Right lobe of liver (tissue), 4 donors: Measurements from ENCODE around the gene CERS6.

Source experiments
- POLR2A ChIP-seq: fragments of 450-650 bp; IDR thresholded peaks from one replicate; pipeline ENCODE4 v1.6.1; 2017; ENCODE audit warnings: antibody characterized with exemption, mild to moderate bottlenecking
- TF ChIP-seq, protein P1 (sequence below), 4 donors: fragments of 200-600 bp in 3 of 4; fragments of 450-650 bp in 1 of 4; IDR thresholded peaks; one replicate each; pipeline versions ENCODE4 v1.5.1 to v1.8.0; 2016 to 2022; ENCODE audit warnings: antibody characterized with exemption in 4 of 4, mild to moderate bottlenecking in 2 of 4
- donor health status: DM: no; HTN: no; CAD: no.
- donor health status: DM: no; HTN: no; CAD: no.
- donor health status: DM: no; HTN: yes; CAD: no.

DNA sequence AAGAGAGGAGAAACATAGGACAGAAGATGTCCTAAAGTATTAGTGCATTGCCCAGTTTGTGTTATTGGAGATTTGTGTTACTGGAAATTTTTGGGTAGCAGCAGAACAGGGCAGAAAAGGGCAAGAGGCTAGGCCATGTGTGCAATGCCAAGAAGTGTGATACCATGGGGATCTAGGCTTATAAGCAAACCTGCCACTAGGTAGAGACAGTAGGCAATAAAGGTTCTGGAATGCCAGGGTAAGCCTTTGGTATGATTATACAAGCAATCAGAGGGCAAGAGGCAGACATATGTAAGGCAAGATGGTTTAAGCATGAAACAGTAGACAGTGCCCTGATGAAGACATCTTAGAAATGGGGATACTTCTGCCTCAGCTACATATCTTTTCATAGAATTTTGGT, 12.3 kb upstream of the CERS6 start:
- TF ChIP-seq, protein P1, sequence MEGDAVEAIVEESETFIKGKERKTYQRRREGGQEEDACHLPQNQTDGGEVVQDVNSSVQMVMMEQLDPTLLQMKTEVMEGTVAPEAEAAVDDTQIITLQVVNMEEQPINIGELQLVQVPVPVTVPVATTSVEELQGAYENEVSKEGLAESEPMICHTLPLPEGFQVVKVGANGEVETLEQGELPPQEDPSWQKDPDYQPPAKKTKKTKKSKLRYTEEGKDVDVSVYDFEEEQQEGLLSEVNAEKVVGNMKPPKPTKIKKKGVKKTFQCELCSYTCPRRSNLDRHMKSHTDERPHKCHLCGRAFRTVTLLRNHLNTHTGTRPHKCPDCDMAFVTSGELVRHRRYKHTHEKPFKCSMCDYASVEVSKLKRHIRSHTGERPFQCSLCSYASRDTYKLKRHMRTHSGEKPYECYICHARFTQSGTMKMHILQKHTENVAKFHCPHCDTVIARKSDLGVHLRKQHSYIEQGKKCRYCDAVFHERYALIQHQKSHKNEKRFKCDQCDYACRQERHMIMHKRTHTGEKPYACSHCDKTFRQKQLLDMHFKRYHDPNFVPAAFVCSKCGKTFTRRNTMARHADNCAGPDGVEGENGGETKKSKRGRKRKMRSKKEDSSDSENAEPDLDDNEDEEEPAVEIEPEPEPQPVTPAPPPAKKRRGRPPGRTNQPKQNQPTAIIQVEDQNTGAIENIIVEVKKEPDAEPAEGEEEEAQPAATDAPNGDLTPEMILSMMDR (IDR thresholded peaks at IDR 0.05), result no peak
- TF ChIP-seq POLR2A, result no peak
